Endothelial cell of umbilical vein (primary cell): Measurements from ENCODE around the gene GNAO1.

Experiments used
- CTCF ChIP-seq, 2 donors: IDR thresholded peaks; 1 replicate in 1 of 2; 2 replicates in 1 of 2; pipeline ENCODE4 v1.5.1; 2011; ENCODE audit warnings: low read length in 2 of 2, mild to moderate bottlenecking in 2 of 2, moderate library complexity in 2 of 2, control low read depth in 1 of 2, inconsistent platforms in 1 of 2, low read depth in 1 of 2; ENCODE audit not compliant: insufficient read depth in 1 of 2; ENCODE audit errors: extremely low read depth in 1 of 2
- EZH2 ChIP-seq: IDR thresholded peaks from 2 replicates; pipeline ENCODE4 v1.6.1; 2012; ENCODE audit warnings: borderline replicate concordance, low read depth, mild to moderate bottlenecking, moderate library complexity, low read length, inconsistent platforms; ENCODE audit not compliant: severe bottlenecking
- FOS ChIP-seq: IDR thresholded peaks from 2 replicates; pipeline ENCODE4 v1.6.1; 2011; ENCODE audit warnings: mild to moderate bottlenecking, low read length, moderate library complexity, borderline replicate concordance; ENCODE audit not compliant: insufficient read depth
- JUN ChIP-seq: IDR thresholded peaks from 2 replicates; pipeline ENCODE4 v1.6.1; 2011; ENCODE audit warnings: borderline replicate concordance, low read depth; ENCODE audit not compliant: insufficient read length, insufficient read depth
- POLR2A ChIP-seq: IDR thresholded peaks from 2 replicates; pipeline ENCODE4 v1.6.1; 2012; ENCODE audit warnings: low read depth, mild to moderate bottlenecking, control low read depth, low read length
- POLR2AphosphoS5 ChIP-seq: IDR thresholded peaks from 2 replicates; pipeline ENCODE4 v1.6.1; 2012; ENCODE audit warnings: low read depth, mild to moderate bottlenecking, control low read depth, low read length, moderate library complexity; ENCODE audit not compliant: insufficient read depth
- TF ChIP-seq, protein P1 (sequence below): IDR thresholded peaks from 2 replicates; pipeline ENCODE4 v1.6.1; 2011; ENCODE audit not compliant: insufficient read depth, insufficient read length

GRCh38 chr16:56279132-56279531 is 87.8 kb downstream of the GNAO1 start:
- no peak for TF ChIP-seq CTCF (IDR thresholded peaks at IDR 0.05; ENCODE audit: extremely low read depth in 1 of 2, insufficient read depth in 1 of 2, low read depth in 1 of 2, low read length in 2 of 2)
- no peak for TF ChIP-seq JUN
- no peak for TF ChIP-seq FOS
- TF ChIP-seq POLR2A, result no peak
- TF ChIP-seq POLR2AphosphoS5, result no peak
- TF ChIP-seq, protein P1, sequence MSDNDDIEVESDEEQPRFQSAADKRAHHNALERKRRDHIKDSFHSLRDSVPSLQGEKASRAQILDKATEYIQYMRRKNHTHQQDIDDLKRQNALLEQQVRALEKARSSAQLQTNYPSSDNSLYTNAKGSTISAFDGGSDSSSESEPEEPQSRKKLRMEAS, result no peak
- no peak for TF ChIP-seq EZH2
